ENCODE data around the gene C16orf78. TPM values are rescaled to one million over a fixed set of nuclear protein-coding genes. Genes with fewer than 3 reads are reported as not detected.

C16orf78 gene, protein sequence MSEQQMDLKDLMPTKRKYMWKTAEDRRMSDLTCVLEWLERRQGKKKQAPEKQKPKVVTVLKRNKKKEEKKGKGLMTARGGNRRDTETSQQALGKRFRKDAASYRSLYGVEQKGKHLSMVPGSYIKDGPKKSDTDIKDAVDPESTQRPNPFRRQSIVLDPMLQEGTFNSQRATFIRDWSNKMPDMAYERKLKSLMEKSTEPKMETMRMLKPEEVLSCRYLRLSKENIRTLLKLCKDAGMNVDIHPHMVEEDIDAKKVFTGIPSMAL
- not detected in 2 replicates for total RNA-seq

DNA sequence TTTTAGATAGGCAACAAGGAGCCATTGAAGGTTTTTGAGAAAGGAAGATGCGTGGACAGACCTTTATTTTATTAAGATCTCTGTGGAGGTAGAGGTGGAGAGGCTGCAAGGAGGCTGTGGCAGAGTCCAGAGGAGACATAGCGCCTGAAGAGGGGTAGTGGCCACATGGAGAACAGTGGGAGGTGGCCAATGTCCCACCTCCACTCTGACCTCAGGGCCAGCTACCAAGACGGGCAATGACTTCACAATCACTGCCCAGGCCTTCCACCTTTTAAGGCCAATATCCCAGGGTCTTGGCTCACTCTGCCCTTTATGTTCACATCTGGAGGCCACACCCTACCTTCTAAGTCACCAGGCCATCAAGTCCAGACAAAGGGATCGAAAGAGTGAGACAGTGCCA, at the start of gene C16orf78:
TSS of gene C16orf78 (plus strand) at position 301 of the 400 bp plus-strand sequence. CDS start 136 bp downstream, outside the sequence.

Other genes with a start within 250 kb of the C16orf78 start
- not detected in 2 replicates for gene CBLN1, start 92.0 kb upstream of the C16orf78 start, total RNA-seq

Data from smooth muscle cell of the umbilical artery (primary cell).